Activated CD4-positive, alpha-beta T cell treated with anti-CD3 and anti-CD28 coated beads for 48 hours (primary cell): ENCODE results near the gene HPCAL1.
A peak's percentile ranks its signal among the peaks of the same experiment; 100 is the strongest.

Experiments
- DNase-seq: peaks from one replicate; pipeline ENCODE4 v3.0.0-alpha.2; 2020

Gene HPCAL1

GRCh38 chr2:10325278-10326145 lies 22.8 kb downstream of the HPCAL1 start:
- no peak for DNase-seq

GRCh38 chr2:10326151-10326616 lies 23.5 kb downstream of the HPCAL1 start:
- no peak for DNase-seq

- DNase-seq: no peak
Observed at GRCh38 chr2:10326707-10327594, 24.2 kb downstream of the HPCAL1 start.

- DNase-seq: no peak
Observed at GRCh38 chr2:10327896-10328669, 25.4 kb downstream of the HPCAL1 start.

GRCh38 chr2:10328670-10329579 lies 26.2 kb downstream of the HPCAL1 start:
- no peak for DNase-seq

GRCh38 chr2:10329580-10329879 lies 26.8 kb downstream of the HPCAL1 start:
- DNase-seq: no peak

GRCh38 chr2:10329880-10330699 lies 27.4 kb downstream of the HPCAL1 start:
- peak; percentile 16 for DNase-seq

GRCh38 chr2:10330700-10331026 lies 28.0 kb downstream of the HPCAL1 start:
- DNase-seq: no peak

GRCh38 chr2:10331027-10331701 lies 28.5 kb downstream of the HPCAL1 start:
- DNase-seq: peak; percentile 87

- DNase-seq: peak; percentile 80
Observed at GRCh38 chr2:10331702-10332401, 29.1 kb downstream of the HPCAL1 start.

GRCh38 chr2:10332402-10333246 lies 29.9 kb downstream of the HPCAL1 start:
- peak; percentile 60 for DNase-seq

- DNase-seq: no peak
Observed at GRCh38 chr2:10333247-10333613, 30.5 kb downstream of the HPCAL1 start.

- DNase-seq: no peak
Observed at GRCh38 chr2:10333966-10334365, 31.3 kb downstream of the HPCAL1 start.

GRCh38 chr2:10335046-10335840 lies 32.5 kb downstream of the HPCAL1 start:
- DNase-seq: no peak

- no peak for DNase-seq
Observed at GRCh38 chr2:10336283-10336682, 33.6 kb downstream of the HPCAL1 start.

- no peak for DNase-seq
Observed at GRCh38 chr2:10337449-10338269, 35.0 kb downstream of the HPCAL1 start.
